ENCODE results near the gene PDAP1. TPM values are rescaled to one million over a fixed set of nuclear protein-coding genes. Genes with fewer than 3 reads are reported as not detected.
A peak's percentile ranks its signal among the peaks of the same experiment; 100 is the strongest.
"Not testable (repeated sequence)": the region's sequence is repeated elsewhere in the genome, so short reads cannot be mapped to it uniquely, and the experiment has no call there.

Gene PDAP1
- total and polyA plus RNA-seq, 2 of the 4 experiments (the other 2 are of a cell fraction): 40.3 to 193 TPM

DNA sequence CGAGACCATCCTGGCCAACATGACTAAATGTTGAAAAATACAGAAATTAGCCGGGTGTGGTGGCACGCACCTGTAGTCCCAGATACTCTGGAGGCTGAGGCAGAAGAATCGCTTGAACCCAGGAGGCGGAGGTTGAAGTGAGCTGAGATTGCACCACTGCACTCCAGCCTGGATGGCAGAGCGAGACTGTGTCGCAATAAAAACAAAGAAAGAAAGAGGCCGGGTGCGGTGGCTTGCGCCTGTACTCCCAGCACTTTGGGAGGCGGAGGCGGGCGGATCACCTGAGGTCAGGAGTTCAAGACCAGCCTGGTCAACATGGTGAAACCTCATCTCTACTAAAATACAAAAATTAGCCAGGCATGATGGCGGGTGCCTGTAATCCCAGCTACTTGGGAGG is 21.2 kb downstream of the PDAP1 start:
- H3K9ac ChIP-seq (ENCODE audit: low read depth, low read length); H3K4me3 ChIP-seq (ENCODE audit: insufficient read depth, low read depth, low read length); DNase-seq; H2BK120ac ChIP-seq (ENCODE audit: low read depth, low read length); H2BK20ac ChIP-seq (ENCODE audit: low read depth, low read length); H3K56ac ChIP-seq (ENCODE audit: extremely low read depth, insufficient read depth, low read length); dilution Hi-C loops (cut with HindIII; ENCODE audit: low sequenced_read_pairs, unreplicated experiment); ATAC-seq (ENCODE audit: low read depth); H2BK15ac ChIP-seq (ENCODE audit: low read depth, low read length); H3K18ac ChIP-seq (ENCODE audit: low read depth, low read length); H4K8ac ChIP-seq (ENCODE audit: low read depth in 2 of 2, low read length in 2 of 2); H4K91ac ChIP-seq (ENCODE audit: insufficient read depth, low read depth, low read length); H3K9me3 ChIP-seq (ENCODE audit: control insufficient read depth, insufficient read depth, low read length); H3K14ac ChIP-seq (replicated peaks; ENCODE audit: low read depth, low read length); H3K9me1 ChIP-seq (ENCODE audit: insufficient read depth, low read length); H2AFZ ChIP-seq (replicated peaks; ENCODE audit: low read length, poor library complexity); H3K27me3 ChIP-seq (ENCODE audit: control insufficient read depth, insufficient read depth, low read length); H3K23ac ChIP-seq (ENCODE audit: low read depth, low read length); BruUV-seq (replicated peaks); in situ Hi-C loops (cut with MboI; ENCODE audit: low sequenced_read_pairs); H2BK5ac ChIP-seq (ENCODE audit: low read depth, low read length, poor library complexity, severe bottlenecking); H3K4me2 ChIP-seq (ENCODE audit: low read depth, low read length); H4K5ac ChIP-seq (ENCODE audit: low read depth, low read length); H2AK5ac ChIP-seq (ENCODE audit: low read depth, low read length); intact Hi-C loops (cut with micrococcal nuclease); H3K4ac ChIP-seq (ENCODE audit: low read depth, low read length); H3K4me1 ChIP-seq (ENCODE audit: control insufficient read depth, insufficient read depth, low read length); H3K27ac ChIP-seq (ENCODE audit: insufficient read depth, low read length); H2AK9ac ChIP-seq (replicated peaks; ENCODE audit: low read depth, low read length, poor library complexity); POLR2A ChIA-PET (ENCODE audit: unreplicated experiment): not testable (repeated sequence)
- 100% methylated on average over 1 of the region's 14 CpGs; no CpG with 5 or more reads in 1 of the 2 experiments for WGBS, 2 experiments (ENCODE audit: extremely low coverage in 2 of 2, insufficient read length in 1 of 2)
- CTCF ChIA-PET: interaction anchor here (0.6 kb wide), 1 partner anchor 25 kb away, joined by 4 read pairs; no protein-coding TSS in a partner anchor
- H4K20me1 ChIP-seq (ENCODE audit: insufficient read depth, low read length): peaks cover 41% of the 10 kb centered on the region
- peaks cover 20 to 58% of the 10 kb centered on the region in 2 experiments for H3K79me1 ChIP-seq (ENCODE audit: low read depth in 1 of 2, low read length in 2 of 2)
- 0 out of 2 replicates have a peak, but pooled peaks have one; percentile 27 for TF ChIP-seq CEBPB (IDR thresholded peaks at IDR 0.05; ENCODE audit: low read depth, low read length)
- peaks cover 37% of the 10 kb centered on the region for H3K36me3 ChIP-seq (ENCODE audit: control insufficient read depth, insufficient read depth, low read length)

Measured in IMR-90 (cell line).